Neural cell (in vitro differentiated cells): ENCODE results near the gene KRT27. TPM values are rescaled to one million over a fixed set of nuclear protein-coding genes. Genes with fewer than 3 reads are reported as not detected.

ENCODE experiments used
- H2AFZ ChIP-seq: fragments of 200-600, 300-800 bp; sonication (generic), shearing (Covaris generic); 2 replicates; pipeline ENCODE4 v1.6.0; 2014; ENCODE audit warnings: low read depth, mild to moderate bottlenecking, antibody characterized with exemption, low read length, moderate library complexity
- H3F3A ChIP-seq: fragments of 200-600 bp; shearing (Covaris generic); 2 replicates; pipeline ENCODE4 v1.6.1; 2016; ENCODE audit warnings: mild to moderate bottlenecking, moderate library complexity, mixed read lengths, antibody characterized with exemption, low read length; ENCODE audit not compliant: insufficient read depth, poor library complexity, severe bottlenecking
- H3K27ac ChIP-seq: fragments of 200-600, 300-800 bp; sonication (generic), shearing (Covaris generic); 2 replicates; pipeline ENCODE4 v1.5.1; 2014; ENCODE audit warnings: mild to moderate bottlenecking, low read length, moderate library complexity
- H3K27me3 ChIP-seq: fragments of 300-800, 200-600 bp; sonication (generic), shearing (Covaris generic); 2 replicates; pipeline ENCODE4 v1.6.0; 2014; ENCODE audit warnings: mild to moderate bottlenecking, low read depth, low read length, moderate library complexity; ENCODE audit not compliant: insufficient read depth
- H3K36me3 ChIP-seq: fragments of 300-800, 200-600 bp; sonication (generic), shearing (Covaris generic); 2 replicates; pipeline ENCODE4 v1.5.1; 2014; ENCODE audit warnings: mild to moderate bottlenecking, antibody characterized with exemption, low read length, moderate library complexity; ENCODE audit not compliant: insufficient read depth
- H3K4me2 ChIP-seq: fragments of 300-800, 200-600 bp; sonication (generic), shearing (Covaris generic); 2 replicates; pipeline ENCODE4 v1.6.0; 2014; ENCODE audit warnings: mild to moderate bottlenecking, low read length
- H3K4me3 ChIP-seq: fragments of 300-800, 200-600 bp; sonication (generic), shearing (Covaris generic); 2 replicates; pipeline ENCODE4 v1.5.1; 2014; ENCODE audit warnings: mild to moderate bottlenecking, low read length, moderate library complexity
- H3K79me2 ChIP-seq: fragments of 200-600 bp; shearing (Covaris generic); replicated peaks from 2 replicates; pipeline ENCODE4 v1.6.0; 2014; ENCODE audit warnings: mild to moderate bottlenecking, low read length, moderate library complexity; ENCODE audit not compliant: insufficient read depth
- H3K9ac ChIP-seq: fragments of 300-800, 200-600 bp; sonication (generic), shearing (Covaris generic); 2 replicates; pipeline ENCODE4 v1.6.1; 2016; ENCODE audit warnings: mild to moderate bottlenecking, low read length, mixed read lengths
- H3K9me2 ChIP-seq: fragments of 200-600 bp; shearing (Covaris generic); 2 replicates; pipeline ENCODE4 v1.6.1; 2016; ENCODE audit warnings: mild to moderate bottlenecking, low read length, mixed read lengths; ENCODE audit not compliant: insufficient read depth
- H3K9me3 ChIP-seq: fragments of 200-600, 300-800 bp; sonication (generic), shearing (Covaris generic); 2 replicates; pipeline ENCODE4 v1.6.1; 2016; ENCODE audit warnings: mild to moderate bottlenecking, mixed run types, low read length, moderate library complexity, mixed read lengths
- H4K20me1 ChIP-seq: fragments of 200-600 bp; shearing (Covaris generic); 2 replicates; pipeline ENCODE4 v1.6.1; 2016; ENCODE audit warnings: mild to moderate bottlenecking, mixed run types; ENCODE audit not compliant: insufficient read depth
- CTCF ChIP-seq: fragments of 450-650 bp; IDR thresholded peaks from 2 replicates; pipeline ENCODE4 v1.5.1; 2014; ENCODE audit warnings: antibody characterized with exemption, mild to moderate bottlenecking, moderate library complexity; ENCODE audit not compliant: poor library complexity, severe bottlenecking
- EP300 ChIP-seq: fragments of 450-650 bp; conservative IDR thresholded peaks from 2 replicates; pipeline ENCODE4 v1.6.1; 2014; ENCODE audit warnings: antibody characterized with exemption, mild to moderate bottlenecking, moderate library complexity; ENCODE audit not compliant: poor library complexity, severe bottlenecking
- EZH2 ChIP-seq: fragments of 200-600, 300-800 bp; shearing (Covaris generic), sonication (generic); IDR thresholded peaks from 2 replicates; pipeline ENCODE4 v1.6.1; 2014; ENCODE audit warnings: antibody characterized with exemption, low read length, borderline replicate concordance, mild to moderate bottlenecking; ENCODE audit not compliant: insufficient read depth, poor library complexity, severe bottlenecking
- MXI1 ChIP-seq: fragments of 450-650 bp; conservative IDR thresholded peaks from 2 replicates; pipeline ENCODE4 v1.6.1; 2014; ENCODE audit warnings: antibody characterized with exemption, mild to moderate bottlenecking; ENCODE audit not compliant: poor library complexity, severe bottlenecking
- POLR2AphosphoS5 ChIP-seq: IDR thresholded peaks from 2 replicates; pipeline ENCODE4 v1.6.1; 2012
- RAD21 ChIP-seq: fragments of 450-650 bp; conservative IDR thresholded peaks from 2 replicates; pipeline ENCODE4 v1.6.1; 2014; ENCODE audit warnings: antibody characterized with exemption, mild to moderate bottlenecking, moderate library complexity
- REST ChIP-seq: IDR thresholded peaks from 2 replicates; pipeline ENCODE4 v1.6.1; 2012; ENCODE audit warnings: borderline replicate concordance
- SMC3 ChIP-seq: fragments of 450-650 bp; conservative IDR thresholded peaks from 2 replicates; pipeline ENCODE4 v1.6.1; 2014; ENCODE audit warnings: antibody characterized with exemption, mild to moderate bottlenecking, moderate library complexity; ENCODE audit not compliant: poor library complexity
- TAF1 ChIP-seq: IDR thresholded peaks from 2 replicates; pipeline ENCODE4 v1.6.1; 2012; ENCODE audit warnings: low read depth
- polyA plus RNA-seq: library from polyadenylated mRNA; depleted of rRNA; stranded (reverse); fragments of >200 nt; gene quantifications from 2 replicates; pipeline ENCODE4 v1.2.3, GENCODE V29; 2014

Gene KRT27
- polyA plus RNA-seq, 1 donor from 2014 or later: not detected

GRCh38 chr17:40803617-40804082 lies 21.3 kb upstream of the KRT27 start:
- no peaks in the 10 kb centered on the region for H4K20me1 ChIP-seq
- no peaks in the 10 kb centered on the region for H3F3A ChIP-seq
- no peak overlapping the region for H3K4me3 ChIP-seq
- no peaks in the 10 kb centered on the region for H3K9me2 ChIP-seq
- no peaks in the 10 kb centered on the region for H3K9me3 ChIP-seq
- peak; percentile 84 for TF ChIP-seq CTCF
- TF ChIP-seq EP300: no peak
- no peak for TF ChIP-seq TAF1
- TF ChIP-seq REST: no peak
- no peak for TF ChIP-seq POLR2AphosphoS5
- no peak for TF ChIP-seq EZH2
- TF ChIP-seq MXI1: no peak
- peak; percentile 85 for TF ChIP-seq RAD21
- TF ChIP-seq SMC3: peak; percentile 90
- H2AFZ ChIP-seq: no peak overlapping the region
- no peaks in the 10 kb centered on the region for H3K79me2 ChIP-seq
- H3K36me3 ChIP-seq: no peaks in the 10 kb centered on the region
- H3K4me2 ChIP-seq: no peak overlapping the region
- peaks cover 18% of the 10 kb centered on the region for H3K27me3 ChIP-seq
- H3K9ac ChIP-seq: no peak overlapping the region
- H3K27ac ChIP-seq: no peak overlapping the region

- H2AFZ ChIP-seq: no peak overlapping the region
- H3K4me2 ChIP-seq: no peak overlapping the region
- no peak overlapping the region for H3K4me3 ChIP-seq
- TF ChIP-seq EZH2 (no peak), RAD21 (no peak), POLR2AphosphoS5 (no peak), CTCF (no peak), REST (no peak), SMC3 (no peak), TAF1 (no peak), MXI1 (no peak), EP300 (no peak)
- no peaks in the 10 kb centered on the region for H4K20me1 ChIP-seq
- H3K9ac ChIP-seq: no peak overlapping the region
- no peaks in the 10 kb centered on the region for H3K9me3 ChIP-seq
- H3K27ac ChIP-seq: no peak overlapping the region
- no peaks in the 10 kb centered on the region for H3F3A ChIP-seq
- no peaks in the 10 kb centered on the region for H3K36me3 ChIP-seq
- H3K27me3 ChIP-seq: peaks cover 11% of the 10 kb centered on the region
- H3K9me2 ChIP-seq: no peaks in the 10 kb centered on the region
- no peaks in the 10 kb centered on the region for H3K79me2 ChIP-seq
Observed at GRCh38 chr17:40801157-40801556, 18.8 kb upstream of the KRT27 start.
